SKM-1 (cell line): ENCODE data around the gene SHOX.
"Not testable (repeated sequence)": the region's sequence is repeated elsewhere in the genome, so short reads cannot be mapped to it uniquely, and the experiment has no call there.

Experiments
- DNase-seq: peaks from one replicate; lab custom pipeline; 2025; ENCODE audit not compliant: unreplicated experiment; lab: John Stamatoyannopoulos, UW

The SHOX gene

DNA sequence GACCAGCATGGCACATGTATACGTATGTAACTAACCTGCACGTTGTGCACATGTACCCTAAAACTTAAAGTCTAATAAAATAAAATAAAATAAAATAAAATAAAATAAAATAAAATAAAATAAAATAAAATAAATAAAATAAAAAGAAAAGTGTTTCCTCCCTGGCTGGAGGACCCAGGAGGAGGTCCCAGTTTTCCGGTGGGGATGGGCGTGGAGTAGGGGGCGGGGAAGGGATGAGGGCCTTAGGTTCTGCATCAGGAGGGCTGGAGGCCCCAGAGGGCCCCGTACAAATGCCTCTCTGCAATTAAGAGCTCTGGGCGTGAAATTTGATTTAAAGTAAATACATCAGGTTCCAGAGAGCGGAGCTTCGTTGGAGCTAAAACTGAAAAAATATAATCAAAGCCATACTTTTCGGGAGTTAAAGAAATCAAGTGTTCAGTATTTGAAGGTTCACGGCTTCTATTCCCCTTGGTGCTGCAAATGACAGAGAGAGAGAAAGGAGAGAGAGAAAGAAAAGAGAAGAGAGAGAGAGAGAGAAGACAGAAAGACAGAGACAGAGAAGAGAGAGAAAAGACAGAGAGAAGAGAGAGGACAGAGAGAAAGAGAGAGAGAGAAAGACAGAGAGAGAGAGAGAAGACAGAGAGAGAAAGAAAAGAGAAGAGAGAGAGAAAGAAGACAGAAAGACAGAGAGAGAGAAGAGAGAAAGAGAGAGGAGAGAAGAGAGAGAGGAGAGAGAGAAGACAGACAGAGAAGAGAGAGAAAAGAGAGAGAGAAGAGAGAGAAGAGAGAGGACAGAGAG, 8.7 kb upstream of the SHOX start:
- DNase-seq, result no peak

DNA sequence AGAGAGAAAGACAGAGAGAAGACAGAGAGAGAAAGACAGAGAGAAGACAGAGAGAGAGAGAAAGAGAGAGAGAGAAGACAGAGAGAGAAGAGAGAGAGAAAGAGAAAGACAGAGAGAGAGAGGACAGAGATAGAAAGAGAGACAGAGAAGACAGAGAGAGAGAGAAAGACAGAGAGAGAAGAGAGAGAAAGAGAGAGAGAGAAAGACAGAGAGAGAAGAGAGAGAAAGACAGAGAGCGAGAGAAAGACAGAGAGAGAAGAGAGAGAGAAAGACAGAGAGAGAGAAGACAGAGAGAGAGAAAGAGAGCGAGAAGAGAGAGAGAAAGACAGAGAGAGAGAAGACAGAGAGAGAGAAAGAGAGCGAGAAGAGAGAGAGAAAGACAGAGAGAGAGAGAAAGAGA, 7.8 kb upstream of the SHOX start:
- not testable (repeated sequence) for DNase-seq

DNA sequence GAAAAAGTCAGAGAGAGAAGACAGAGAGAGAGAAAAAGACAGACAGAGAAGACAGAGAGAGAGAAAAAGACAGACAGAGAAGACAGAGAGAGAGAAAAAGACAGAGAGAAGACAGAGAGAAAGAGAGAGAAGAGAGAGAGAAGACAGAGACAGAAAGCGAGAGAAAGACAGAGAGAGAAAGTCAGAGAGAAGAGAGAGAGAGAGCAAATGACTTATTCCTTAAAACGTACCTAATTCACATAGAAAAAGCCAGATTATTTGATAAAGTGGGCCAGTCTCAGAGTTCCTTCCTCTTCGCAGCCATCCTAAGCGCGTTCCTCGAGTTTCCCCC, 7.4 kb upstream of the SHOX start:
- no peak for DNase-seq

DNA sequence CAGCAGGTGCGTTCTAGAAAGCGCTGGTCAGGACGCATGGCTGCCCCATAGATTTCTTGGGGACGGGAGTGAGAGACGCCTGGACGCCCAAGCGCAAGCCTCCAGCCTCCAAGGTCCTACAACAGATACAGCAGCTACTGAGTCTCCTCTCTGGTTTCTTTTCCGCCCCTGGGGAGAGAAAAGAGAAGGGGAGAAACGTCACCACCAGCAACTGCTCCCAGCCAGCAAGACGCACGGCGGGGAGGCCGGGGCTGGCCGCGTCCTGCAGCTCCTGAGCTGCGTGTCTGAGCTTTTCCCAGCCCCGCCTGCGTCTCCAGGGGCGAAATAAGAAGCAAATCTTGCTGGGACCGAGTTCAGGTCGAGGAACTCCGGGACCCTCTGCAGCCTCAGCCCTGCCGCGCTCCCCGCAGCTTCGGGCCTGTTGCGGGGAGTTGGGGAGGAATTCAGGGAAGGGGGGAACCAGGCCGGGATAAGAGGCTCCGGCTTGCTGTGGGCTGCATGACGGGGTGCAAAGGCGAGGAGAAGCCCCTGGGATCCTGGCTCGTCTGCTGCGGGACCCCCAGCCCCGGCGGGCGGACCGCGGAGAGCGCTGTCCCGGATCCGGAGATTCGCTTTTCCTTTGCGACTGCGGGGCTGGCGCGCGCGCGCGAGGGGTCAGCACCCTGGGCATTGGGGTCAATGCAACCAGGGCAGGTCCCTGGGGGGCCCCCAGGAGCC, 6.8 kb upstream of the SHOX start:
- no peak for DNase-seq

DNA sequence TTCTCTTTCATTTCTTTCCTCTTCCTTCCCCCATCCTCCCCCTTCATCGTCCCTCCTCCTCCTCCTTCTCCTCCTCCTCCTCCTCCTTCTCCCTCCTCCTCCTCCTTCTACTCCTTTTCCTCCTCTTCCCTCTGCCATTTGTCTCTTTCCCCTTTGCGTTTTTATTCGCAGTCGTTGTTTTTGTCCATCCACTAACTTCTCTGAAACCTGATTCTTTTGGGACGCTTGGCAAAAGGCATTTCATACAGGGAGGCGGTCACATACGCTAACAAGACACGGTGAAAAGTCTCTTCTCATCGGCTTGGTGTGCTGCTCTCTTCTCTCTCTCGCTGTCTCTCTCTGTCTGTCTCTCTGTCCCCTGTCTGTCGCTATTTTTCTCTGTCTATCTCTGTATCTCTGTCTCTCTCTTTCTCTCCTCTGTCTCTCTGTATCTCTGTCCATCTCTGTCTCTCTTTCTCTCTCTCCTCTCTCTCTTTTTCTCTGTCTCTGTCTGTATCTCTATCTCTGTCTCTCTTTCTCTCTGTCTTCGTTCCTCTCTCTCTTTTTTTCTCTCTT, 5.4 kb upstream of the SHOX start:
- DNase-seq, result no peak

DNA sequence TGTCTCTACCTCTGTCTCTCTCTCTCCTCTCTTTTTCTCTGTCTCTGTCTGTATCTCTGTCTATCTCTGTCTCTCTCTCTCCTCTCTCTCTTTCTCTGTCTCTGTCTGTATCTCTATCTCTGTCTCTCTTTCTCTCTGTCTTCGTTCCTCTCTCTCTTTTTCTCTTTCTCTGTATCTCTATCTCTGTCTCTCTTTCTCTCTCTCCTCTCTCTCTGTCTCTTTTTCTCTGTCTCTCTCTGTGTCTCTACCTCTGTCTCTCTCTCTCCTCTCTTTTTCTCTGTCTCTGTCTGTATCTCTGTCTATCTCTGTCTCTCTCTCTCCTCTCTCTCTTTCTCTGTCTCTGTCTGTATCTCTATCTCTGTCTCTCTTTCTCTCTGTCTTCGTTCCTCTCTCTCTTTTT, 4.5 kb upstream of the SHOX start:
- DNase-seq, result not testable (repeated sequence)

DNA sequence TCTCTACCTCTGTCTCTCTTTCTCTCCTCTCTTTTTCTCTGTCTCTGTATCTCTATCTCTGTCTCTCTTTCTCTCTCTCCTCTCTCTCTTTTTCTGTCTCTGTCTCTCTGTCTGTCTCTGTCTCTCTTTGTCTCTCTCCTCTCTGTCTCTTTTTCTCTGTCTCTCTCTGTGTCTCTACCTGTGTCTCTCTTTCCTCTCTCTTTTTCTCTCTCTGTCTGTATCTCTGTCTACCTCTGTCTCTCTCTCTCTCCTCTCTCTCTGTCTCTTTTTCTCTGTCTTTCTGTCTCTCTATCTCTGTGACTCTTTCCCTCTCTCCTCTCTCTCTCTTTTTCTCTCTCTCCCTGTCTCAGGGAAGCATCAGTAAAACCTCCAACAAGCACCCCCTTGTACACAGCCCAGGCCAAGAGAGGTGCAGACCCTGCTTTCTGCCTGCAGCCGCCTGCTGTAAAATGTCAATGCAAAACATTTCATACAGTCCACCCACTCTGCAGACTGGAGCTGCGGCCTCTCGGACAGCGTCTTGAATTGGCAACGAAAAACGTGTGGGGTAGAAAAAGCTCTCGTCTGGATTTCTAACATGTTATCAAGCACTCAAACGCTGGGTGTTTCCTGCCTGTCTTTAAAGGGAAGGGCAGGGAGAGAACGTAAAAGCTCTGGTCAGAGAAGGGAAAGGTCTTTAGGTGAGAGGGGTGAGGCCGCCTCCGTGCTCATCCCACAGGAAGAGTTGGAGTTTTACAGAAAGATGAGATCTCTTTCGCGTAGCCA, 3.7 kb upstream of the SHOX start:
- no peak for DNase-seq

DNA sequence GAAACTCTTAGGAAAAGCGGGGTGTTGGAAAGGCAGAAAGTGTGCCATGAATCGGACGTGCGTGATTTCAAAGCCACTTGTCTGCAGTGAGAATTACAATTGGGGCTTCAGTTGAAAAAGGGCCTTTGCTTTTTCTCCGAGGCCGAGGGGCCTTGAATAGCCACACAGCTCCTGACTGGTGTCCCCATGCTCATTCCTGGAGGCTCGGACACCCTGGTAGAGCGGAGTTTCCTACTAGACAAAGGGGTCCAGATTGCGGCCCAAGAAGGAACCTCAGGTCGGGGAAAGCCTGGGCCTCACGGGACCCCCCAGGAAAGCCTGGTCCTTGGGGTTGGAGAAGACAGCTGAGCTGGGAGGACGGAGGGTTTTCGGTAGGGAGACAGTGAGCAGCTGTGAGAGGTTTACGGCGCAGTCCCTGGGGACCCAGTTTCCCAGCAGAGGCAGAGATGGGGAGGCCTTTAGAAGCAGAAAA, 3.0 kb upstream of the SHOX start:
- DNase-seq, result no peak

DNA sequence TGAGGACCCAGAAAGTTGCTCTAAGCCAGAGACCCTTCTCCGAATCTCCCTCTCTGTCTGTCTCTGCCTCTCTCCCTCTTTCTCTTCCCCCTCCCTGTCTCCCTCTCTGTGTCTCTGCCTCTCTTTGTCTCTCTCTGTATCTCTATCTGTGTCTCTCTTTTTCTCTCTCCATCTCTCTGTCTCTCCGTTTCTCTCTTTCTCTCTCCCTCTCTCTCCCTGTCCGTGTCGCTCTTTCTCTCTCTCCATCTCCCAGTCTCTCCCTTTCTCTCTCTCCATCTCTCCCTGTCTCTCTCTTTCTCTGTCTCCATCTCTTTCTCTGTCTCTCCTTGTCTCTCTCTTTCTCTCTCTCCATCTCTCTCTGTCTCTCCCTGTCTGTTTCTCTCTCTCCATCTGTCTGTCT, 2.6 kb upstream of the SHOX start:
- no peak for DNase-seq

DNA sequence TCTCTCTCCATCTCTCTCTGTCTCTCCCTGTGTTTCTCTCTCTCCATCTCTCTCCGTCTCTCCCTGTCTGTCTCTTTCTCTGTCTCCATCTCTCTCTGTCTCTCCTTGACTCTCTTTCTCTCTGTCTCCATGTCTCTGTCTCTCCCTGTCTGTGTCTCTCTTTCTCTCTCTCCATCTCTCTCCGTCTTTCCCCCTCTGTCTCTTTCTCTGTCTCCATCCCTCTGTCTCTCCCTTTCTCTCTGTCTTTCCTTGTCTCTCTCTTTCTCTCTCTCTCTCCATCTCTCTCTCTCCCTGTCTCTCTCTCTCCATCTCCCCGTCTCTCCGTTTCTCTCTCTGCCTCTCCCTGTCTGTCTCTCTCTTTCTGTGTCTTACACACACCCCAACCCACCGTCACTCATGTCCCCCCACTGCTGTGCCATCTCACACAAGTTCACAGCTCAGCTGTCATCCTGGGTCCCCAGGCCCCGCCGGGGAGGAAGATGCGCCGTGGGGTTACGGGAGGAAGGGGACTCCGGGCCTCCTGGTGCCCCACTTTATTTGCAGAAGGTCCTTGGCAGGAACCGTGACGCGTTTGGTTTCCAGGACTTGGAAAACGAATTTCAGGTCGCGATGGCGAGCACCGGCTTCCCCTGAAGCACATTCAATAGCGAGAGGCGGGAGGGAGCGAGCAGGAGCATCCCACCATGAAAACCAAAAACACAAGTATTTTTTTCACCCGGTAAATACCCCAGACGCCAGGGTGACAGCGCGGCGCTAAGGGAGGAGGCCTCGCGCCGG, 1.2 kb upstream of the SHOX start:
- DNase-seq, result no peak

DNA sequence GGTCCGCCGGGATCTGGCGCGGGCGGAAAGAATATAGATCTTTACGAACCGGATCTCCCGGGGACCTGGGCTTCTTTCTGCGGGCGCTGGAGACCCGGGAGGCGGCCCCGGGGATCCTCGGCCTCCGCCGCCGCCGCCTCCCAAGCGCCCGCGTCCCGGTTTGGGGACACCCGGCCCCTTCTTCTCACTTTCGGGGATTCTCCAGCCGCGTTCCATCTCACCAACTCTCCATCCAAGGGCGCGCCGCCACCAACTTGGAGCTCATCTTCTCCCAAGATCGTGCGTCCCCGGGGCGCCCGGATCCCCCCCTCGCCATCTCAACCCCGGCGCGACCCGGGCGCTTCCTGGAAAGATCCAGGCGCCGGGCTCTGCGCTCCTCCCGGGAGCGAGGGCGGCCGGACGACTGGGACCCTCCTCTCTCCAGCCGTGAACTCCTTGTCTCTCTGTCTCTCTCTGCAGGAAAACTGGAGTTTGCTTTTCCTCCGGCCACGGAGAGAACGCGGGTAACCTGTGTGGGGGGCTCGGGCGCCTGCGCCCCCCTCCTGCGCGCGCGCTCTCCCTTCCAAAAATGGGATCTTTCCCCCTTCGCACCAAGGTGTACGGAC, 482 bp upstream of the SHOX start:
- DNase-seq, result no peak

DNA sequence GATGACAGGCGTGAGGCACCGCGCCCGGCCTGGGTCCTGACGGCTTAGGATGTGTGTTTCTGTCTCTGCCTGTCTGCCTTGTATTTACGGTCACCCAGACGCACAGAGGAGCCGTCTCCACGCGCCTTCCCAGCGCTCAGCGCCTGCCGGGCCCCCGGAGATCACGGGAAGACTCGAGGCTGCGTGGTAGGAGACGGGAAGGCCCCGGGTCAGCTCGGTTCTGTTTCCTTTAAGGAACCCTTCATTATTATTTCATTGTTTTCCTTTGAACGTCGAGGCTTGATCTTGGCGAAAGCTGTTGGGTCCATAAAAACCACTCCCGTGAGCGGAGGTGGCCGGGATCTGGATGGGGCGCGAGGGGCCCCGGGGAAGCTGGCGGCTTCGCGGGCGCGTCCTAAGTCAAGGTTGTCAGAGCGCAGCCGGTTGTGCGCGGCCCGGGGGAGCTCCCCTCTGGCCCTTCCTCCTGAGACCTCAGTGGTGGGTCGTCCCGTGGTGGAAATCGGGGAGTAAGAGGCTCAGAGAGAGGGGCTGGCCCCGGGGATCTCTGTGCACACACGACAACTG, 1.3 kb downstream of the SHOX start:
- DNase-seq, result no peak

DNA sequence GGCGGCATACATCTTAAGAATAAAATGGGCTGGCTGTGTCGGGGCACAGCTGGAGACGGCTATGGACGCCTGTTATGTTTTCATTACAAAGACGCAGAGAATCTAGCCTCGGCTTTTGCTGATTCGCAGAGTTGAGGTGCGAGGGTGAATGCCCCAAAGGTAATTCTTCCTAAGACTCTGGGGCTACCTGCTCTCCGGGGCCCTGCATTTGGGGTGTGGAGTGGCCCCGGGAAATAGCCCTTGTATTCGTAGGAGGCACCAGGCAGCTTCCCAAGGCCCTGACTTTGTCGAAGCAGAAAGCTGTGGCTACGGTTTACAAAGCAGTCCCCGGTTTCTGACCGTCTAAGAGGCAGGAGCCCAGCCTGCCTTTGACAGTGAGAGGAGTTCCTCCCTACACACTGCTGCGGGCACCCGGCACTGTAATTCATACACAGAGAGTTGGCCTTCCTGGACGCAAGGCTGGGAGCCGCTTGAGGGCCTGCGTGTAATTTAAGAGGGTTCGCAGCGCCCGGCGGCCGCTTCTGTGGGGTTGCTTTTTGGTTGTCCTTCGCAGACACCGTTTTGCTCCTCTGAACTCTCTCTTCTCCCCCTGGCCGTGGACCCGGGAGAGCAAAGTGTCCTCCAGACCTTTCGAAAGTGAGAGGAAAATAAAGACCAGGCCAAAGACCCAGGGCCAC, 1.9 kb downstream of the SHOX start:
- no peak for DNase-seq

DNA sequence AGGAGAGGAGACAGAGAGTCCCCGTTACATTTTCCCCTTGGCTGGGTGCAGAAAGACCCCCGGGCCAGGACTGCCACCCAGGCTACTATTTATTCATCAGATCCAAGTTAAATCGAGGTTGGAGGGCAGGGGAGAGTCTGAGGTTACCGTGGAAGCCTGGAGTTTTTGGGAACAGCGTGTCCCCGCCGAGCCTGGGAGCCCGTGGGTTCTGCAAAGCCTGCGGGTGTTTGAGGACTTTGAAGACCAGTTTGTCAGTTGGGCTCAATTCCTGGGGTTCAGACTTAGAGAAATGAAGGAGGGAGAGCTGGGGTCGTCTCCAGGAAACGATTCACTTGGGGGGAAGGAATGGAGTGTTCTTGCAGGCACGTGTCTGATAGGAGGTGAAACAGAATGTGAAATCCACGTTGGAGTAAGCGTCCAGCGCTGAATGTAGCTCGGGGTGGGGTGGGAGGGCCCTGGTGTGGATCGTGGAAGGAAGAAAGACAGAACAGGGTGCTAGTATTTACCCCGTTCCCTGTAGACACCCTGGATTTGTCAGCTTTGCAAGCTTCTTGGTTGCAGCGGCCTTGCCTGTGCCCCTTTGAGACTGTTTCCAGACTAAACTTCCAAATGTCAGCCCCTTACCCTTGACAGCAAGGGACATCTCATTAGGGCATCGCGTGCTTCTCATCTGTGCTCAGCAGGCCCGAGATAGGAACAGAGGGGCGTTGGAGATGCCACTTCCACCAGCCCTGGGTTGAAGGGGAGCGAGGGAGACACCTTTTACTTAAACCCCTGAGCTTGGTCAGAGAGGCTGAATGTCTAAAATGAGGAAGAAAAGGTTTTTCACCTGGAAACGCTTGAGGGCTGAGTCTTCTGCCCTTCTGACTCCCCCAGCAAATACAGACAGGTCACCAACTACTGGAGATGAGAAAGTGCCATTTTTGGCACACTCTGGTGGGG, 2.7 kb downstream of the SHOX start:
- no peak for DNase-seq

DNA sequence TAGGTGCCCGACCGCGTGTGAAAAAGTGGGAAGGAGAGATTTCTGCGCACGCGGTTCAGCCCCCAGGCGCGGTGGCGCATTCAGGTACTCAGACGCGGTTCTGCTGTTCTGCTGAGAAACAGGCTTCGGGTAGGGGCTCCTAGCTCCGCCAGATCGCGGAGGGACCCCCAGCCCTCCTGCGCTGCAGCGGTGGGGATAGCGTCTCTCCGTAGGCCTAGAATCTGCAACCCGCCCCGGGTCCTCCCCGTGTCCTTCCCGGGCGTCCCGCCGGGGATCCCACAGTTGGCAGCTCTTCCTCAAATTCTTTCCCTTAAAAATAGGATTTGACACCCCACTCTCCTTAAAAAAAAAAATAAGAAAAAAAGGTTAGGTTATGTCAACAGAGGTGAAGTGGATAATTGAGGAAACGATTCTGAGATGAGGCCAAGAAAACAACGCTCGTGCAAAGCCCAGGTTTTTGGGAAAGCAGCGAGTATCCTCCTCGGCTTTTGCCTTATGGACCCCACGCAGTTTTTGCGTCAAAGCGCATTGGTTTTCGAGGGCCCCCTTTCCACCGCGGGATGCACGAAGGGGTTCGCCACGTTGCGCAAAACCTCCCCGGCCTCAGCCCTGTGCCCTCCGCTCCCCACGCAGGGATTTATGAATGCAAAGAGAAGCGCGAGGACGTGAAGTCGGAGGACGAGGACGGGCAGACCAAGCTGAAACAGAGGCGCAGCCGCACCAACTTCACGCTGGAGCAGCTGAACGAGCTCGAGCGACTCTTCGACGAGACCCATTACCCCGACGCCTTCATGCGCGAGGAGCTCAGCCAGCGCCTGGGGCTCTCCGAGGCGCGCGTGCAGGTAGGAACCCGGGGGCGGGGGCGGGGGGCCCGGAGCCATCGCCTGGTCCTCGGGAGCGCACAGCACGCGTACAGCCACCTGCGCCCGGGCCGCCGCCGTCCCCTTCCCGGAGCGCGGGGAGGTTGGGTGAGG, 3.7 kb downstream of the SHOX start:
- DNase-seq, result no peak

DNA sequence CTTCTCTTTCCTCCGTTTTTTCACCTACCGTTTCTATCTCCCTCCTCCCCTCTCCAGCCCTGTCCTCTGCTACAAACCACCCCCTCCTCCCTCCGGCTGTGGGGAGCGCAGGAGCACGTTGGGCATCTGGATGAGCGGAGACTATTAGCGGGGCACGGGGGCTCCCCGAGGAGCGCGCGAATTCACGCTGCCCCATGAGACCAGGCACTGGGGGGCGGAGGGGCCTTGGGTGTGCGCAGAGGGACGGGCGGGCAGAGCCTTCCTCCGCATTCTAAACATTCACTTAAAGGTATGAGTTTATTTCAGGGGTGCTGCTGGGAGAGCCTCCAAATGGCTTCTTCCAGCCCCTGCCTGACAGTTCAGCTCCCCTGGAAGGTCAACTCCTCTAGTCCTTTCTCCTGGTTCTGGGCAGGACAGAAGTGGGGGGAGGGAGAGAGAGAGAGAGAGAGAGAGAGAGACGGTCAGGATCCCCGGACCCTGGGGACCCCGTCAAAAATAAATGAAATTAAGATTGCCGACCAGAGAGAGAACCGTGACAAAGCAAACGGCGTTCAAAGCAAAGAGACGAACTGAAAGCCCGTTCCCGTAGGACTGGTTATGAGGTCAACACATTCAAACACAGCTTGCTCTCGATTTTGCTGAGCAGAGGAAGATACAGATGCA, 5.0 kb downstream of the SHOX start:
- no peak for DNase-seq
